ENCODE measurements around the gene ACTN4. TPM values are rescaled to one million over a fixed set of nuclear protein-coding genes. Genes with fewer than 3 reads are reported as not detected.

ACTN4 gene
- polyA plus RNA-seq, 2 of the 4 experiments (the other 2 are of a cell fraction): 605 to 967 TPM

- 0 out of 3 replicates have a peak, but pooled peaks have one; percentile 34 for TF ChIP-seq BCL3 (IDR thresholded peaks at IDR 0.05)
- TF ChIP-seq, protein P1, sequence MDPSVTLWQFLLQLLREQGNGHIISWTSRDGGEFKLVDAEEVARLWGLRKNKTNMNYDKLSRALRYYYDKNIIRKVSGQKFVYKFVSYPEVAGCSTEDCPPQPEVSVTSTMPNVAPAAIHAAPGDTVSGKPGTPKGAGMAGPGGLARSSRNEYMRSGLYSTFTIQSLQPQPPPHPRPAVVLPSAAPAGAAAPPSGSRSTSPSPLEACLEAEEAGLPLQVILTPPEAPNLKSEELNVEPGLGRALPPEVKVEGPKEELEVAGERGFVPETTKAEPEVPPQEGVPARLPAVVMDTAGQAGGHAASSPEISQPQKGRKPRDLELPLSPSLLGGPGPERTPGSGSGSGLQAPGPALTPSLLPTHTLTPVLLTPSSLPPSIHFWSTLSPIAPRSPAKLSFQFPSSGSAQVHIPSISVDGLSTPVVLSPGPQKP (IDR thresholded peaks at IDR 0.05; ENCODE audit: low read depth, low read length): no peak
- TF ChIP-seq, protein P2, sequence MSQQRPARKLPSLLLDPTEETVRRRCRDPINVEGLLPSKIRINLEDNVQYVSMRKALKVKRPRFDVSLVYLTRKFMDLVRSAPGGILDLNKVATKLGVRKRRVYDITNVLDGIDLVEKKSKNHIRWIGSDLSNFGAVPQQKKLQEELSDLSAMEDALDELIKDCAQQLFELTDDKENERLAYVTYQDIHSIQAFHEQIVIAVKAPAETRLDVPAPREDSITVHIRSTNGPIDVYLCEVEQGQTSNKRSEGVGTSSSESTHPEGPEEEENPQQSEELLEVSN (IDR thresholded peaks at IDR 0.05; ENCODE audit: borderline replicate concordance, low read depth): peak; percentile 63; the same call in 1 of the 2 replicates
- no peak for TF ChIP-seq ESRRA (IDR thresholded peaks at IDR 0.05; ENCODE audit: borderline replicate concordance, low read length)
- TF ChIP-seq PHF8 (IDR thresholded peaks at IDR 0.05; ENCODE audit: borderline replicate concordance, low read depth): no peak
- no peak for TF ChIP-seq CBX2 (IDR thresholded peaks at IDR 0.05; ENCODE audit: borderline replicate concordance, low read depth)
- TF ChIP-seq HOXB13 (CRISPR knock-in tag; IDR thresholded peaks at IDR 0.05; ENCODE audit: low read depth): peak; percentile 98
- TF ChIP-seq, protein P3, sequence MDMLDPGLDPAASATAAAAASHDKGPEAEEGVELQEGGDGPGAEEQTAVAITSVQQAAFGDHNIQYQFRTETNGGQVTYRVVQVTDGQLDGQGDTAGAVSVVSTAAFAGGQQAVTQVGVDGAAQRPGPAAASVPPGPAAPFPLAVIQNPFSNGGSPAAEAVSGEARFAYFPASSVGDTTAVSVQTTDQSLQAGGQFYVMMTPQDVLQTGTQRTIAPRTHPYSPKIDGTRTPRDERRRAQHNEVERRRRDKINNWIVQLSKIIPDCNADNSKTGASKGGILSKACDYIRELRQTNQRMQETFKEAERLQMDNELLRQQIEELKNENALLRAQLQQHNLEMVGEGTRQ (IDR thresholded peaks at IDR 0.05): no peak
- TF ChIP-seq, protein P4, sequence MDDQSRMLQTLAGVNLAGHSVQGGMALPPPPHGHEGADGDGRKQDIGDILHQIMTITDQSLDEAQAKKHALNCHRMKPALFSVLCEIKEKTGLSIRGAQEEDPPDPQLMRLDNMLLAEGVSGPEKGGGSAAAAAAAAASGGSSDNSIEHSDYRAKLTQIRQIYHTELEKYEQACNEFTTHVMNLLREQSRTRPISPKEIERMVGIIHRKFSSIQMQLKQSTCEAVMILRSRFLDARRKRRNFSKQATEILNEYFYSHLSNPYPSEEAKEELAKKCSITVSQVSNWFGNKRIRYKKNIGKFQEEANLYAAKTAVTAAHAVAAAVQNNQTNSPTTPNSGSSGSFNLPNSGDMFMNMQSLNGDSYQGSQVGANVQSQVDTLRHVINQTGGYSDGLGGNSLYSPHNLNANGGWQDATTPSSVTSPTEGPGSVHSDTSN (IDR thresholded peaks at IDR 0.05): no peak
- TF ChIP-seq, protein P5, sequence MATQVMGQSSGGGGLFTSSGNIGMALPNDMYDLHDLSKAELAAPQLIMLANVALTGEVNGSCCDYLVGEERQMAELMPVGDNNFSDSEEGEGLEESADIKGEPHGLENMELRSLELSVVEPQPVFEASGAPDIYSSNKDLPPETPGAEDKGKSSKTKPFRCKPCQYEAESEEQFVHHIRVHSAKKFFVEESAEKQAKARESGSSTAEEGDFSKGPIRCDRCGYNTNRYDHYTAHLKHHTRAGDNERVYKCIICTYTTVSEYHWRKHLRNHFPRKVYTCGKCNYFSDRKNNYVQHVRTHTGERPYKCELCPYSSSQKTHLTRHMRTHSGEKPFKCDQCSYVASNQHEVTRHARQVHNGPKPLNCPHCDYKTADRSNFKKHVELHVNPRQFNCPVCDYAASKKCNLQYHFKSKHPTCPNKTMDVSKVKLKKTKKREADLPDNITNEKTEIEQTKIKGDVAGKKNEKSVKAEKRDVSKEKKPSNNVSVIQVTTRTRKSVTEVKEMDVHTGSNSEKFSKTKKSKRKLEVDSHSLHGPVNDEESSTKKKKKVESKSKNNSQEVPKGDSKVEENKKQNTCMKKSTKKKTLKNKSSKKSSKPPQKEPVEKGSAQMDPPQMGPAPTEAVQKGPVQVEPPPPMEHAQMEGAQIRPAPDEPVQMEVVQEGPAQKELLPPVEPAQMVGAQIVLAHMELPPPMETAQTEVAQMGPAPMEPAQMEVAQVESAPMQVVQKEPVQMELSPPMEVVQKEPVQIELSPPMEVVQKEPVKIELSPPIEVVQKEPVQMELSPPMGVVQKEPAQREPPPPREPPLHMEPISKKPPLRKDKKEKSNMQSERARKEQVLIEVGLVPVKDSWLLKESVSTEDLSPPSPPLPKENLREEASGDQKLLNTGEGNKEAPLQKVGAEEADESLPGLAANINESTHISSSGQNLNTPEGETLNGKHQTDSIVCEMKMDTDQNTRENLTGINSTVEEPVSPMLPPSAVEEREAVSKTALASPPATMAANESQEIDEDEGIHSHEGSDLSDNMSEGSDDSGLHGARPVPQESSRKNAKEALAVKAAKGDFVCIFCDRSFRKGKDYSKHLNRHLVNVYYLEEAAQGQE (IDR thresholded peaks at IDR 0.05): no peak
- no peak for TF ChIP-seq MAFK (IDR thresholded peaks at IDR 0.05; ENCODE audit: partially characterized antibody)
- TF ChIP-seq JUNB (IDR thresholded peaks at IDR 0.05): peak; percentile 76
- TF ChIP-seq CEBPB (IDR thresholded peaks at IDR 0.05): peak; percentile 93 to 97
- TF ChIP-seq RCOR1 (IDR thresholded peaks at IDR 0.05; ENCODE audit: low read depth, low read length): no peak
- TF ChIP-seq NFE2L2 (conservative IDR thresholded peaks at IDR 0.05; ENCODE audit: low read length): peak; percentile 23; the same call in 1 of the 2 replicates
- peak; percentile 18; the same call in 1 of the 2 replicates for TF ChIP-seq RFX5 (IDR thresholded peaks at IDR 0.05)
- TF ChIP-seq MAX (IDR thresholded peaks at IDR 0.05): peak; percentile 76
- TF ChIP-seq EP300 (IDR thresholded peaks at IDR 0.05): peak; percentile 83 to 94; a peak in 3 of 5 replicates
- peak; percentile 95 for TF ChIP-seq HOXB5 (CRISPR knock-in tag; IDR thresholded peaks at IDR 0.05)
- no peak for TF ChIP-seq CTCF (IDR thresholded peaks at IDR 0.05)
- TF ChIP-seq CBX8 (IDR thresholded peaks at IDR 0.05): no peak
- peak; percentile 93 to 94 for TF ChIP-seq JUN (IDR thresholded peaks at IDR 0.05)
- TF ChIP-seq TP53 (CRISPR knock-in tag; IDR thresholded peaks at IDR 0.05): no peak; the same call in none of the 2 replicates
- no peak for TF ChIP-seq CHD4 (IDR thresholded peaks at IDR 0.05; ENCODE audit: borderline replicate concordance)
- no peak for TF ChIP-seq KDM5A (IDR thresholded peaks at IDR 0.05)
- TF ChIP-seq KDM1A (IDR thresholded peaks at IDR 0.05; ENCODE audit: low read depth): no peak
- no peak for TF ChIP-seq NPAS2 (CRISPR knock-in tag; IDR thresholded peaks at IDR 0.05; ENCODE audit: borderline replicate concordance)
- TF ChIP-seq EHF (CRISPR knock-in tag; IDR thresholded peaks at IDR 0.05): peak; percentile 45
- peak; percentile 59; the same call in 1 of the 2 replicates for TF ChIP-seq MYC (IDR thresholded peaks at IDR 0.05; ENCODE audit: borderline replicate concordance, low read length)
- TF ChIP-seq SREBF2 (IDR thresholded peaks at IDR 0.05): no peak
- peak; percentile 93; the same call in 1 of the 2 replicates for TF ChIP-seq TFCP2L1 (CRISPR knock-in tag; IDR thresholded peaks at IDR 0.05)
These were observed 36.8 kb downstream of the ACTN4 start (continued) for GRCh38 chr19:38684078-38684861.
